Activated gamma-delta T cell treated with anti-CD3 and anti-CD28 coated beads, Interleukin-2, amount 50 U/mL, for 16 hours (primary cell): ENCODE measurements around the gene TBC1D32.
"Not testable (repeated sequence)": the region's sequence is repeated elsewhere in the genome, so short reads cannot be mapped to it uniquely, and the experiment has no call there.

Experiments
- DNase-seq: peaks from one replicate; pipeline ENCODE4 v3.0.0-alpha.2; 2020; ENCODE audit warnings: low read depth

Gene TBC1D32

GRCh38 chr6:121134922-121135321, 199.4 kb downstream of the TBC1D32 start:
- DNase-seq, result no peak

- no peak for DNase-seq
Measured at GRCh38 chr6:121124600-121124999, 209.7 kb downstream of the TBC1D32 start.

- no peak for DNase-seq
Measured at GRCh38 chr6:121112356-121112755, 221.9 kb downstream of the TBC1D32 start.

- DNase-seq, result no peak
Measured at GRCh38 chr6:121110733-121111132, 223.5 kb downstream of the TBC1D32 start.

- no peak for DNase-seq
Measured at GRCh38 chr6:121106962-121107361, 227.3 kb downstream of the TBC1D32 start.

GRCh38 chr6:121105461-121105860, 228.8 kb downstream of the TBC1D32 start:
- DNase-seq, result no peak

- DNase-seq, result no peak
Measured at GRCh38 chr6:121093928-121094327, 240.4 kb downstream of the TBC1D32 start.

GRCh38 chr6:121090492-121090891, 243.8 kb downstream of the TBC1D32 start:
- no peak for DNase-seq

DNA sequence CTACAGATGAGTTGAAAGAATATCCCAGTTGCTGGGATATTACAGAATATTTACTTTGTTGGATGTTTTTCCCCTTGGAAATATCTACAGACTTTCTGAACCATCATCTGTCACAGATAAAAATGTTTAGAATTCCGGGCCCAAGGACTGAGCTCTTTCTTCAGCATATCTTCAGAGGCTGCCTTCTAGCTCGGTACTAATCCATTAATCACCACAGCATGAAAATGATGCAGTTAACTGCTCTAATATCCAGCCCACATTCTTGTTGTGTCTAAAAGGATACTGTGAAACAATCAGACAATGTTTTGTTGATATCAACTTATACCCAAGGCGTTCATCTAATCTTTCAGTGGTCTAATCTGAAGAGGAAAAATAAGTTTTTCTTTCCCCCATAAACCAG, 247.4 kb downstream of the TBC1D32 start:
- DNase-seq, result no peak

DNA sequence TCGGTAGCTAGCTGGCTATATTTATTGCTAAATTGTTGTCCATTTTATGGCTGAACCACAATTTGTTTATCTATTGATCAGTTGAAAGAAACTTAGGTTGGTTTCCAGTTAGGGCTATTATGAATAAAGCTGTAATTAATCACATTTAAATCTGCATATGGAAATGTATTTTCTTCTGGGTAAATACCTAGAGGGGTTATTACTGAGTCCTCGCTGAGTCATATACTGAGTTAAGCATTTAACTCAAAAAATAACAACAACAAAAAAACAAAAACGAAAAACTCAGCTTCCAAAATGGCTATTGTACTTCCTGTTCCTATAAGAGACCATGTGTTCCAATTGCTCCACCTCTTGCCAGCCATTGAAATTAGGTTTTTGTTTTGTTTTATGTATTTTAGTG, 258.2 kb downstream of the TBC1D32 start:
- no peak for DNase-seq

- not testable (repeated sequence) for DNase-seq
Measured at GRCh38 chr6:121068749-121069148, 265.5 kb downstream of the TBC1D32 start.

DNA sequence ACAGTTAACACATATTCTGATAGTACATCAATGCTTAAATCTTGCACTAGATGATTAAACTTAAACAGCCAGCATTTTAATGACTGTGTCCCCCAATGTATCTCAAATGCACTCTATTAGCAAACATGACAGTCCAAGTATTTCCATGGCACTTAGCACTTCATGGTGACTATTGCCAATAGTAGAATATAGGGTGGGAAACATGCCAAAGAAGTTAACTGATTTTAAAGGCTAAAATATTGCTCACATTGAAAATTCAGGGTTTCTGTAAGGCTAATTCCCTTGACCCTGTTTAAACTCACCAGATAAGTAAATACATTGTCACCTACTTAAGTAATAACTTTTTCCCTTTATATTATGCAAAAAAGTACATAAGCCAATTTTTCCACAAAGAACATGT, 266.9 kb downstream of the TBC1D32 start:
- no peak for DNase-seq

- no peak for DNase-seq
Measured at GRCh38 chr6:121064345-121064744, 269.9 kb downstream of the TBC1D32 start.

- no peak for DNase-seq
Measured at GRCh38 chr6:121055572-121056163, 278.6 kb downstream of the TBC1D32 start.

- not testable (repeated sequence) for DNase-seq
Measured at GRCh38 chr6:121048593-121048992, 285.7 kb downstream of the TBC1D32 start.

- DNase-seq, result not testable (repeated sequence)
Measured at GRCh38 chr6:121044905-121045304, 289.4 kb downstream of the TBC1D32 start.

DNA sequence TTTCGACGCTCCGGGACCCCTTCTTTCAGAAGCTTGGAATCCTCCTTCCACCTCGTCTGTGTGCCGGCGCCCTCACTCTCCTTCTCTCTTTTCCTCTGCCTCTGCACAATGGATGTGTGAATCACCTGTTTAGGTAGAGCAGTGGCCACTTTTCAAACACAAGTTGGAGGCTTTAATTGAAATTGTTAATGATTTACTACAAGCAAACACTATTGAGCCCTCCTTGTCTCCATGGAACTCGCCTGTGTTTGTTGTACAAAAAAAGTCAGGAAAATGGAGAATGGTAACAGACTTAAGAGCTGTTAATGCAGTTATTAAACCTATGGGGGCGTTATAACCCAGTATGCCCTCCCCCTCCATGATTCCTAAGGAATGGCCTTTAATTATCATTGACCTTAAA, 290.6 kb downstream of the TBC1D32 start:
- DNase-seq, result not testable (repeated sequence)

GRCh38 chr6:121043211-121043610, 291.1 kb downstream of the TBC1D32 start:
- not testable (repeated sequence) for DNase-seq

GRCh38 chr6:121042766-121043165, 291.5 kb downstream of the TBC1D32 start:
- DNase-seq, result no peak

GRCh38 chr6:121040831-121041230, 293.4 kb downstream of the TBC1D32 start:
- no peak for DNase-seq

- no peak for DNase-seq
Measured at GRCh38 chr6:121033091-121033490, 301.2 kb downstream of the TBC1D32 start.

DNA sequence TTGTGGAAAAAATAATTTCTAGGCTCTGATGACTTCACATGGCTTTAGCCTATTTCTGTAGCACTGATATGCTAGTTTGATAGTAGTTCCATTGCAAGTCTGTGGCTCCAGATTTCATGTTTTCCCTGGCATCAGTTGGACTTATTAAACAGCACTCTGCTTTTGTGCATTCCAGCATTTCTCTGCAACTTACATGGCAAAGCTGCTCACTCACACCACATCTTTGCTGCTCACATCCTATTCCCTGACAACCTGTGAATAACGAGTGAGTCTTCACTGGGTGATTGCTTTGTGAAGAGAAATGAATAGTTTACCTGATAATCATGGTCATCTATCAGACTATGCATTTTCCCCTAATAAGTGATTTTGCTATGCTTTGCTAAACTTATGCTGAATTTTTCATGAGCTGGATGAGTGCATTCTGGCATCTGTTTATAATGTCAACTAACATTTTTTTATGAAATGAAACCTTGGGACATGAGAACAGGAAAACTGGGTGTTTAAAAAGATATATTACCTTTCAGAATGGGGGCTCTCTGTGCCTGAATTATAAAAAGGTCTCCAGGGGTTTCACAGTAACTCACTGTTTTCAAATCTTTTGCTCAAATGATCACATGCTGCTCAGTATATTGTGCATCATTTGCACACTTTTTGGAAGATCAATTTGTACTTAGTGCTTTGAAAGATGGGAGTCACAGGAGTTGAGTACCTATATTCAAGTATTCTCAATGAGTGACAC, 301.8 kb downstream of the TBC1D32 start:
- no peak for DNase-seq
